ENCODE data around the gene SNX3. TPM values are rescaled to one million over a fixed set of nuclear protein-coding genes. Genes with fewer than 3 reads are reported as not detected.

The SNX3 gene
- total RNA-seq, 2 experiments from 2014 or later: 72.9 to 88.6 TPM

GRCh38 chr6:108165714-108166663 is 94.9 kb downstream of the SNX3 start, which contains the start of gene NR2E1:
TSS of gene NR2E1 (plus strand) at chr6:108166022. CDS start at chr6:108166766, 744 bp downstream.
- ChIA-PET POLR2A (no interaction called here), CTCF (ENCODE audit: unreplicated experiment) (no interaction called here)
- no TSS peak for BruUV-seq (replicated peaks)
- Histone ChIP-seq H3K36me3 (ENCODE audit: insufficient read depth, low read length) (no peaks in the 10 kb centered on the region), H3K9me3 (ENCODE audit: low read length) (no peaks in the 10 kb centered on the region), H3K4me1 (ENCODE audit: insufficient read depth, low read length, poor library complexity, severe bottlenecking) (no peaks in the 10 kb centered on the region), H2AFZ (ENCODE audit: low read length) (no peak within 1 kb of the TSS), H3K4me3 (ENCODE audit: low read depth, low read length, poor library complexity, severe bottlenecking) (no peak within 1 kb of the TSS), H3K9me2 (ENCODE audit: insufficient read depth, low read length) (no peaks in the 10 kb centered on the region), H3K27ac (ENCODE audit: low read depth, low read length, poor library complexity, severe bottlenecking) (no peak within 1 kb of the TSS), H4K20me1 (ENCODE audit: insufficient read depth, low read length) (no peaks in the 10 kb centered on the region), H3K4me2 (ENCODE audit: low read length) (no peak within 1 kb of the TSS), H3K79me2 (ENCODE audit: insufficient read depth, low read depth, low read length) (no peaks in the 10 kb centered on the region)
- intact Hi-C loops (cut with micrococcal nuclease; ENCODE audit: unreplicated experiment): no loop called here
- no peak for TF ChIP-seq EZH2phosphoT487 (IDR thresholded peaks at IDR 0.05; ENCODE audit: borderline replicate concordance, low read depth, low read length)
- TF ChIP-seq CTCF (conservative IDR thresholded peaks at IDR 0.05; ENCODE audit: low read length): no peak
- no peak for DNase-seq (ENCODE audit: low spot score)

- H3K4me2 ChIP-seq (ENCODE audit: low read length): no peak overlapping the region
- H3K27ac ChIP-seq (ENCODE audit: low read depth, low read length, poor library complexity, severe bottlenecking): no peak overlapping the region
- H4K20me1 ChIP-seq (ENCODE audit: insufficient read depth, low read length): no peaks in the 10 kb centered on the region
- H3K79me2 ChIP-seq (ENCODE audit: insufficient read depth, low read depth, low read length): no peaks in the 10 kb centered on the region
- no peak overlapping the region for H3K4me3 ChIP-seq (ENCODE audit: low read depth, low read length, poor library complexity, severe bottlenecking)
- DNase-seq (ENCODE audit: low spot score): no peak
- intact Hi-C loops (cut with micrococcal nuclease; ENCODE audit: unreplicated experiment): no loop called here
- H3K36me3 ChIP-seq (ENCODE audit: insufficient read depth, low read length): no peaks in the 10 kb centered on the region
- no peaks in the 10 kb centered on the region for H3K9me2 ChIP-seq (ENCODE audit: insufficient read depth, low read length)
- H3K9me3 ChIP-seq (ENCODE audit: low read length): no peaks in the 10 kb centered on the region
- no peak overlapping the region for H2AFZ ChIP-seq (ENCODE audit: low read length)
- BruUV-seq (replicated peaks): no TSS peak
- POLR2A ChIA-PET: no interaction called here
- H3K4me1 ChIP-seq (ENCODE audit: insufficient read depth, low read length, poor library complexity, severe bottlenecking): no peaks in the 10 kb centered on the region
- CTCF ChIA-PET (ENCODE audit: unreplicated experiment): no interaction called here
- no peak for TF ChIP-seq CTCF (conservative IDR thresholded peaks at IDR 0.05; ENCODE audit: low read length)
- TF ChIP-seq EZH2phosphoT487 (IDR thresholded peaks at IDR 0.05; ENCODE audit: borderline replicate concordance, low read depth, low read length): no peak
These were observed 95.8 kb downstream of the SNX3 start for GRCh38 chr6:108164815-108165706.
